AG09309 (cell line): ENCODE measurements around the gene PCDHGA5.
"Not testable (repeated sequence)": the region's sequence is repeated elsewhere in the genome, so short reads cannot be mapped to it uniquely, and the experiment has no call there.

Source experiments
- DNase-seq: peaks from one replicate; pipeline ENCODE4 v3.0.0-alpha.2; 2010; ENCODE audit warnings: low read depth
- H3K4me3 ChIP-seq: 2 replicates; pipeline ENCODE4 v1.5.1; 2011; ENCODE audit warnings: mild to moderate bottlenecking, low read depth, low read length, moderate library complexity; ENCODE audit not compliant: control insufficient read depth
- TF ChIP-seq, protein P1 (sequence below): IDR thresholded peaks from 2 replicates; pipeline ENCODE4 v1.5.1; 2011; ENCODE audit warnings: mild to moderate bottlenecking, low read depth, low read length, inconsistent platforms; ENCODE audit not compliant: insufficient read depth, control insufficient read depth; ENCODE audit errors: missing control alignments

PCDHGA5 gene

DNA sequence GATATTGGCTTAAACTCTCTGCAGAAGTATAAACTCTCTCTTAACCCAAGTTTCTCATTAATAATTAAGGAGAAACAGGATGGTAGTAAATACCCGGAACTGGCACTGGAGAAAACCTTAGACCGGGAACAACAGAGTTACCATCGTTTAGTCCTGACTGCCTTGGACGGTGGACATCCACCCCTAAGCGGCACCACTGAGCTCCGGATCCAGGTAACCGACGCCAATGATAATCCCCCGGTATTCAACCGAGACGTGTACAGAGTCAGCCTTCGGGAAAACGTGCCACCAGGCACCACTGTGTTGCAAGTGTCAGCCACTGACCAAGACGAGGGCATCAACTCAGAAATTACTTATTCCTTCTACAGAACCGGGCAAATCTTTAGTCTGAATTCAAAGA is 34.6 kb downstream of the PCDHGA5 start:
- TF ChIP-seq, protein P1, sequence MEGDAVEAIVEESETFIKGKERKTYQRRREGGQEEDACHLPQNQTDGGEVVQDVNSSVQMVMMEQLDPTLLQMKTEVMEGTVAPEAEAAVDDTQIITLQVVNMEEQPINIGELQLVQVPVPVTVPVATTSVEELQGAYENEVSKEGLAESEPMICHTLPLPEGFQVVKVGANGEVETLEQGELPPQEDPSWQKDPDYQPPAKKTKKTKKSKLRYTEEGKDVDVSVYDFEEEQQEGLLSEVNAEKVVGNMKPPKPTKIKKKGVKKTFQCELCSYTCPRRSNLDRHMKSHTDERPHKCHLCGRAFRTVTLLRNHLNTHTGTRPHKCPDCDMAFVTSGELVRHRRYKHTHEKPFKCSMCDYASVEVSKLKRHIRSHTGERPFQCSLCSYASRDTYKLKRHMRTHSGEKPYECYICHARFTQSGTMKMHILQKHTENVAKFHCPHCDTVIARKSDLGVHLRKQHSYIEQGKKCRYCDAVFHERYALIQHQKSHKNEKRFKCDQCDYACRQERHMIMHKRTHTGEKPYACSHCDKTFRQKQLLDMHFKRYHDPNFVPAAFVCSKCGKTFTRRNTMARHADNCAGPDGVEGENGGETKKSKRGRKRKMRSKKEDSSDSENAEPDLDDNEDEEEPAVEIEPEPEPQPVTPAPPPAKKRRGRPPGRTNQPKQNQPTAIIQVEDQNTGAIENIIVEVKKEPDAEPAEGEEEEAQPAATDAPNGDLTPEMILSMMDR: no peak
- H3K4me3 ChIP-seq: no peak overlapping the region

DNA sequence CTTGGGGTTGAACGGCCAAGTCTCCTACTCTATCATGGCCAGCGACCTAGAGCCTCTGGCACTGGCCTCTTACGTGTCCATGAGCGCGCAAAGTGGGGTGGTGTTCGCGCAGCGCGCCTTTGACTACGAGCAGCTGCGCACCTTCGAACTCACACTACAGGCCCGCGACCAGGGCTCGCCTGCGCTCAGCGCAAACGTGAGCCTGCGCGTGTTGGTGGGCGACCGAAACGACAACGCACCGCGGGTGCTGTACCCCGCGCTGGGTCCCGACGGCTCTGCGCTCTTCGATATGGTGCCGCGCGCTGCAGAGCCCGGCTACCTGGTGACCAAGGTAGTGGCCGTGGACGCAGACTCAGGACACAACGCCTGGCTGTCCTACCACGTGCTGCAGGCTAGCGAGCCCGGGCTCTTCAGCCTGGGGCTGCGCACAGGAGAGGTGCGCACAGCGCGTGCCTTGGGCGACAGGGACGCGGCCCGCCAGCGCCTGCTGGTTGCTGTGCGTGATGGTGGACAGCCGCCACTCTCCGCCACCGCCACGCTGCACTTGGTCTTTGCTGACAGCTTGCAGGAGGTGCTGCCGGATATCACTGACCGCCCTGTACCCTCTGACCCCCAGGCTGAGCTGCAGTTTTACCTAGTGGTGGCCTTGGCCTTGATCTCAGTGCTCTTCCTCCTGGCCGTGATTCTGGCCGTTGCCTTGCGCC is 35.7 kb downstream of the PCDHGA5 start:
- DNase-seq: no peak

More for the DNA sequence above, 34.6 kb downstream of the PCDHGA5 start:
- DNase-seq: no peak

DNA sequence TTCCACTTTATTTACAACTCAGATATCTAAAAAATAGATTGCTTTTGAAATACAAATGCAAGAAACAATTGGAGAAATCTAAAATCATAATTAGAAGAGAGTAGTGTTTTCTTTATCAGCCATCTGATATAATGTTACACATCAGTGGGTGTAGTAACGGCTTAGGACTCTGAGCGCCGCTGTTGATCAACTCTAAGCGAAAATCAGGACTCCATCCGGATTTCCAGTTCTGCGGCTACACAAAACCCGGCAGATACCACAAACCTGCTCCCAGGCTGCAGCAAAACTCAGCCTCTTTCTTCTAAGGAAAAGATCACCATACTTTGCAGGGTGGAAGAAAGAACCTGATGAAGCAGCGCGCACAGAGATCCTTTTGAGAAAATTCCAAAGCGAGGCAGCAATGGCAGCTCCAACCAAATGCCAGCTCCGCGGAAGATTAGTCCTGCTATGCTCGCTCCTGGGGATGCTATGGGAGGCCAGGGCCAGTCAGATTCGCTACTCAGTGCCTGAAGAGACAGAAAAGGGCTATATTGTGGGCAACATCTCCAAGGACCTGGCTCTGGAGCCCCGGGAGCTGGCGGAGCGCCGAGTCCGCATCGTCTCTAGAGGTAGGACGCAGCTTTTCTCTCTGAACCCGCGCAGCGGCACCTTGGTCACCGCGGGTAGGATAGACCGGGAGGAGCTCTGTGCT is 38.7 kb downstream of the PCDHGA5 start, which contains the start of gene PCDHGA9:
PCDHGA9 (plus strand) TSS at position 226 of the 691 bp plus-strand sequence; CDS start at position 401, 175 bp downstream.
- TF ChIP-seq, protein P1: peak; percentile 33
- H3K4me3 ChIP-seq: no peak within 1 kb of the TSS
- DNase-seq: no peak

More for the DNA sequence above, 35.7 kb downstream of the PCDHGA5 start:
- H3K4me3 ChIP-seq: no peak overlapping the region
- TF ChIP-seq, protein P1: no peak

DNA sequence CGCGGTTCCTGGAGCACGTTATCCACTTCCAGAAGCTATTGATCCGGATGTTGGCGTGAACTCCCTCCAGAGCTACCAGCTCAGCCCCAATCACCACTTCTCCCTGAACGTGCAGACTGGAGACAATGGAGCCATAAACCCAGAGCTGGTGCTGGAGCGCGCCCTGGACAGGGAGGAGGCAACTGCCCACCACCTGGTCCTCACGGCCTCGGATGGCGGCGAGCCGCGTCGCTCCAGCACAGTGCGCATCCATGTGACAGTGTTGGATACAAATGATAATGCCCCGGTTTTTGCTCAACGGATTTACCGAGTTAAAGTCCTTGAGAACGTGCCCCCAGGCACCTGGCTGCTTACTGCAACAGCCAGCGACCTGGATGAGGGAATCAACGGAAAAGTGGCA is 39.4 kb downstream of the PCDHGA5 start:
- H3K4me3 ChIP-seq: no peak overlapping the region
- TF ChIP-seq, protein P1: no peak
- no peak for DNase-seq

DNA sequence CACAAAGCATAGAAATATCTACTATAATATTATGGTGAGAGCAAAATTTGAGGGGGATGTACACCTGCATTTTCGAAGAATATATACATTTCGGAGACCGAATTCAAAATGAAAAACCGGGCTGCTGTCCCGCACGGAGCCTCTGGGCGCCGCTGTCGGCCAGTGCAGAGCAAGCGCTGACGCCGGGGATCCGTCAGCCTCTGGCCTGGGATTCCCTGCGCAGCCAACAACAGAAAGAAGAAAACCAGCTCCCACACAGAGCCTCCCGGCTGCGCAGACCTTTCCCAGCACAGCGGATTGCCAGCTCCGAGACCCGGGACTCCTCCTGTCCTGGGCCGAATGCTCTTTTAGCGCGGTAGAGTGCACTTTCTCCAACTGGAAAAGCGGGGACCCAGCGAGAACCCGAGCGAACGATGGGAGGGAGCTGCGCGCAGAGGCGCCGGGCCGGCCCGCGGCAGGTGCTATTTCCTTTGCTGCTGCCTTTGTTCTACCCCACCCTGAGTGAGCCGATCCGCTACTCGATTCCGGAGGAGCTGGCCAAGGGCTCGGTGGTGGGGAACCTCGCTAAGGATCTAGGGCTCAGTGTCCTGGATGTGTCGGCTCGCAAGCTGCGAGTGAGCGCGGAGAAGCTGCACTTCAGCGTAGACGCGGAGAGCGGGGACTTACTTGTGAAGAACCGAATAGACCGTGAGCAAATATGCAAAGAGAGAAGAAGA is 44.0 kb downstream of the PCDHGA5 start, which contains the start of gene PCDHGB6:
PCDHGB6 (plus strand) TSS at position 232 of the 716 bp plus-strand sequence; CDS start at position 414, 182 bp downstream.
- TF ChIP-seq, protein P1: peak; percentile 50
- not testable (repeated sequence) for H3K4me3 ChIP-seq, DNase-seq

DNA sequence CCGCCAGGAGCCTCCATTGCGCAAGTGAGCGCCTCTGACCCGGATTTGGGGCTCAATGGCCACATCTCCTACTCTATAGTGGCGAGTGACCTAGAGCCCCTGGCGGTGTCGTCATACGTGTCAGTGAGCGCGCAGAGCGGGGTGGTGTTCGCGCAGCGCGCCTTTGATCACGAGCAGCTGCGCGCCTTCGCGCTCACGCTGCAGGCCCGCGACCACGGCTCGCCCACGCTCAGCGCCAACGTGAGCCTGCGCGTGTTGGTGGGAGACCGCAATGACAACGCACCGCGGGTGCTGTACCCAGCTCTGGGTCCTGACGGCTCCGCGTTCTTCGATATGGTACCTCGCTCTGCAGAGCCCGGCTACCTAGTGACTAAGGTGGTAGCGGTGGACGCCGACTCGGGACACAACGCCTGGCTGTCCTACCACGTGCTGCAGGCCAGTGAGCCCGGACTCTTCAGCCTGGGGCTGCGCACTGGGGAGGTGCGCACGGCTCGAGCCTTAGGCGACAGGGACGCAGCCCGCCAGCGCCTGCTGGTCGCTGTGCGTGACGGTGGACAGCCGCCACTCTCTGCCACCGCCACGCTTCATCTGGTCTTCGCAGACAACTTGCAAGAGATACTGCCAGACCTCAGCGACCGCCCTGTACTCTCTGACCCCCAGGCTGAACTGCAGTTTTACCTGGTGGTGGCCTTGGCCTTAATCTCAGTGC is 45.8 kb downstream of the PCDHGA5 start:
- no peak for DNase-seq
- TF ChIP-seq, protein P1: no peak
- H3K4me3 ChIP-seq: no peak overlapping the region
